GM19395 (cell line): ENCODE data around the gene PDZD4.
"Not testable (repeated sequence)": the region's sequence is repeated elsewhere in the genome, so short reads cannot be mapped to it uniquely, and the experiment has no call there.

Source experiments
- ATAC-seq: cut with Tn5 transposase; IDR thresholded peaks from one replicate; pipeline ENCODE4 v1.9.1; 2021; ENCODE audit warnings: mild to moderate bottlenecking, moderate library complexity; ENCODE audit not compliant: unreplicated experiment

Gene PDZD4

GRCh38 chrX:153845195-153845594, 14.9 kb upstream of the PDZD4 start:
- ATAC-seq: no peak

- no peak for ATAC-seq
Measured at GRCh38 chrX:153844509-153845082, 14.3 kb upstream of the PDZD4 start.

GRCh38 chrX:153836921-153837320, 6.6 kb upstream of the PDZD4 start:
- no peak for ATAC-seq

- ATAC-seq: no peak
Measured at GRCh38 chrX:153832728-153833127, 2.4 kb upstream of the PDZD4 start.

GRCh38 chrX:153831429-153832150, 1.2 kb upstream of the PDZD4 start:
- no peak for ATAC-seq

GRCh38 chrX:153830640-153831428, 490 bp upstream of the PDZD4 start:
- no peak for ATAC-seq

- no peak for ATAC-seq
Measured at GRCh38 chrX:153829549-153829798, 870 bp downstream of the PDZD4 start.

GRCh38 chrX:153828723-153829548, 1.4 kb downstream of the PDZD4 start:
- no peak for ATAC-seq

- ATAC-seq: no peak
Measured at GRCh38 chrX:153828308-153828707, 2.0 kb downstream of the PDZD4 start.

- no peak for ATAC-seq
Measured at GRCh38 chrX:153827903-153828302, 2.4 kb downstream of the PDZD4 start.

- ATAC-seq: no peak
Measured at GRCh38 chrX:153827016-153827415, 3.3 kb downstream of the PDZD4 start.

GRCh38 chrX:153825042-153825441, 5.3 kb downstream of the PDZD4 start:
- no peak for ATAC-seq

GRCh38 chrX:153824348-153824747, 6.0 kb downstream of the PDZD4 start:
- no peak for ATAC-seq

- ATAC-seq: no peak
Measured at GRCh38 chrX:153821066-153821465, 9.3 kb downstream of the PDZD4 start.

GRCh38 chrX:153820601-153821000, 9.7 kb downstream of the PDZD4 start:
- ATAC-seq: no peak

- no peak for ATAC-seq
Measured at GRCh38 chrX:153819384-153820040, 10.8 kb downstream of the PDZD4 start.

- ATAC-seq: no peak
Measured at GRCh38 chrX:153818571-153819383, 11.6 kb downstream of the PDZD4 start.

GRCh38 chrX:153818064-153818463, 12.3 kb downstream of the PDZD4 start:
- ATAC-seq: not testable (repeated sequence)

- no peak for ATAC-seq
Measured at GRCh38 chrX:153816831-153817690, 13.3 kb downstream of the PDZD4 start.
